Esophagus muscularis mucosa (tissue), 3 donors: ENCODE data around the gene CAMTA1.

ENCODE experiments used
- POLR2A ChIP-seq: fragments of 450-650 bp; IDR thresholded peaks from one replicate; pipeline ENCODE4 v1.6.1; 2017; ENCODE audit warnings: antibody characterized with exemption, moderate library complexity, mild to moderate bottlenecking, low read depth
- POLR2AphosphoS5 ChIP-seq, 2 donors: sonication (generic); formaldehyde crosslinking; IDR thresholded peaks; one replicate each; pipeline ENCODE4 v1.6.1; 2017; ENCODE audit warnings: antibody characterized with exemption in 2 of 2
- TF ChIP-seq, protein P1 (sequence below), 3 experiments: fragments of 200-600 bp in 2 of 3; fragments of 450-650 bp in 1 of 3; sonication (generic) in 2 of 3; IDR thresholded peaks; one replicate each; pipeline ENCODE4 v1.5.1; 2017 to 2019; ENCODE audit warnings: antibody characterized with exemption in 3 of 3, mild to moderate bottlenecking in 2 of 3, moderate library complexity in 1 of 3

DNA sequence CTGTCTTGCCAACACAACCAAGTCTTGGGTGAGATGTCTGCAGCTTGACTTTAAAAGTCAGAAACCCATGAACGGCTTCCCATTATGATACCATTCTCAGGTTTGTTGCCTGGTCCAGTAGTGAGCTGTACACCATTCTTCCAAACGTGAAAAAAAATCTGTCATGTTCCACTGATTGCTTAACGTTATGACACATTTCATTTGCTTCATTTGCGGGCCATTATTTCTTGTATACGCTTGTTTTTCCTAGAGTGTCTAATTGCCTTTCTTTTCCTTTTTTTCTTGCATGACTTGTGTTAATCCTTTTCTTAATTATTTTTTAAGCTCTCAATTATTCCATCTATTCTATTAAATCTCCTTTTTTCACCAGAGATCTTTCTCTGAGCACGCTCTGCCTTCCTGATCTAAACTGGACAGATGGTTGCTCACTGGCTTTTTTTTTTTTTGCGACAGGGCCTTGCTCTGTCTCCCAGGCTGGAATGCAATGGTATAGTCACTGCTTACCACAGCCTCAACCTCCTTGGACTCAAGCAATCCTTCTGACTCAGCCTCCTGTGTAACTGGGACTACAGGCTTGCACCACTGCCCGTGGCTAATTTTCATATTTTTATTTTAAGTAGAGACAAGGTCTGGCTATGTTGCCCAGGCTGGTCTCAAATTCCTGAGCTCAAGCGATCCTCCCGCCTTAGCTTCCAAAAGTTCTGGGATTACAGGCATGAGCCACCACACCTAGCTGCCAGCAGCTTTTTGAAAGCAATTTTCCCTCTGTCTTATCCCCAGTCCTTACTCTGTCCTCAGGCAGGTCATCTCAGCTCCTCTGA, 31.7 kb upstream of the CAMTA1 start:
- TF ChIP-seq, protein P1, sequence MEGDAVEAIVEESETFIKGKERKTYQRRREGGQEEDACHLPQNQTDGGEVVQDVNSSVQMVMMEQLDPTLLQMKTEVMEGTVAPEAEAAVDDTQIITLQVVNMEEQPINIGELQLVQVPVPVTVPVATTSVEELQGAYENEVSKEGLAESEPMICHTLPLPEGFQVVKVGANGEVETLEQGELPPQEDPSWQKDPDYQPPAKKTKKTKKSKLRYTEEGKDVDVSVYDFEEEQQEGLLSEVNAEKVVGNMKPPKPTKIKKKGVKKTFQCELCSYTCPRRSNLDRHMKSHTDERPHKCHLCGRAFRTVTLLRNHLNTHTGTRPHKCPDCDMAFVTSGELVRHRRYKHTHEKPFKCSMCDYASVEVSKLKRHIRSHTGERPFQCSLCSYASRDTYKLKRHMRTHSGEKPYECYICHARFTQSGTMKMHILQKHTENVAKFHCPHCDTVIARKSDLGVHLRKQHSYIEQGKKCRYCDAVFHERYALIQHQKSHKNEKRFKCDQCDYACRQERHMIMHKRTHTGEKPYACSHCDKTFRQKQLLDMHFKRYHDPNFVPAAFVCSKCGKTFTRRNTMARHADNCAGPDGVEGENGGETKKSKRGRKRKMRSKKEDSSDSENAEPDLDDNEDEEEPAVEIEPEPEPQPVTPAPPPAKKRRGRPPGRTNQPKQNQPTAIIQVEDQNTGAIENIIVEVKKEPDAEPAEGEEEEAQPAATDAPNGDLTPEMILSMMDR (IDR thresholded peaks at IDR 0.05) = no peak
- TF ChIP-seq POLR2A (no peak), POLR2AphosphoS5 (IDR thresholded peaks at IDR 0.05) (no peak)
